GM18499 (cell line): Measurements from ENCODE around the gene FAM221B.
A peak's percentile ranks its signal among the peaks of the same experiment; 100 is the strongest.

Experiments
- ATAC-seq: cut with Tn5 transposase; IDR thresholded peaks from one replicate; pipeline ENCODE4 v1.9.1; 2021; ENCODE audit warnings: moderate number of reproducible peaks; ENCODE audit not compliant: insufficient read depth, unreplicated experiment

Gene FAM221B

DNA sequence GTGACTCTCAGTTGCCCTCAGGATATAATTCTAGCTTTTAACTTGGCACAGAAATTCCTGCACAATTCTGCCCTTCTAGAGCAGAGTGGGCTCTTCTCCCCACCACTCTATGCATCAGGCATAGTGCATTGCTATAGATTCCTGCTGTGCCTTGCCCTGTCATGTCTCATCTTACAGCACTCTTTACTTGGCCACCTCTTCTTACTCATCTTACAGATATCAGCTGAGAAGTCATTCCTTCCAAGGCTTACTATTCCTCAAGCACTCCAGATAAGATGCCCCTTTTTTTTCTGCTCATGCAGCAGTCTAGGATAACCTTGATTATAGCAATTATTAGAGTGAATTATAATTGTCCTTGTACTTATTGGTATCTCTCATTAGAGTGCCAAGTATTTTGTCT, 5.6 kb downstream of the FAM221B start:
- ATAC-seq: no peak

DNA sequence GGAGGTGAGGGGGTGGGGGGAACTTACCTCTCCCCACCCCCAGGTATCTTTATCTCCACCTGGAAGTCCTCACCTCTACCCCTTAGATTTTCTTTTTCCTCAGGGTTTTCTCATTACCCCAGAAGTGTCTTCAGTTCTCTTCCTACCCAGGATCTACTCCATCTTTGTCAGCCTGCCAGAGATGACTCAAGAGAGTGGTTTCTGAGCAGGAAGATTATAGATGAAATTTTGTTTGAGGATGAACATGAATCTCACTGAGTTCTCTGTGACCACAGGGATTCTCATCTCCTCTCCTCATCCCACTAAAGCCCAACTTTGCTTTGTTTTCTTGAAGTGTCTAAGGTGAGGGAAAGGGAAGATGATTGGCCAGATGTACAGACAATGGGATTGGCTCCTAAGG, 8.5 kb downstream of the FAM221B start:
- ATAC-seq: no peak

DNA sequence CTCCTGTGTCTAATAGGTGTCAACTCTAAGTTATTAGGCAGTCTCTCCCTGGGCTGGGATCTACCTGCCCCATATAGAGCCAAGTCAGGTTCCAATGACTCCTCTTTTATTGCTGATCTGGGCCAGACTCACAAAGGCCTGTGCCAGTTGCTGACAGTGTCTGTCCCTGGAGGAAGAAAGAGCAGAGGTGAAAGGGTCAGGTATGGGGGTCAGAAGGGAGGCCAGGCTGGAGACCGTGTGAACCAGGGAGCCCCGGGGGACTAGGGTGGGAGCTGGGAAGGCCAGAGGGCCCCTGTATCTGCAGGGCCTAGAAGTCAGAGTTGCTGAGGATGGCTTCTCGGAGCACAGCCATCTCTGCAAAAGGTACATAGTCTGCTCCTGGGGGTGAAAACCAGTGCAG, 10.2 kb downstream of the FAM221B start:
- no peak for ATAC-seq

- ATAC-seq: no peak
Observed at GRCh38 chr9:35816708-35817107, 11.8 kb downstream of the FAM221B start.

DNA sequence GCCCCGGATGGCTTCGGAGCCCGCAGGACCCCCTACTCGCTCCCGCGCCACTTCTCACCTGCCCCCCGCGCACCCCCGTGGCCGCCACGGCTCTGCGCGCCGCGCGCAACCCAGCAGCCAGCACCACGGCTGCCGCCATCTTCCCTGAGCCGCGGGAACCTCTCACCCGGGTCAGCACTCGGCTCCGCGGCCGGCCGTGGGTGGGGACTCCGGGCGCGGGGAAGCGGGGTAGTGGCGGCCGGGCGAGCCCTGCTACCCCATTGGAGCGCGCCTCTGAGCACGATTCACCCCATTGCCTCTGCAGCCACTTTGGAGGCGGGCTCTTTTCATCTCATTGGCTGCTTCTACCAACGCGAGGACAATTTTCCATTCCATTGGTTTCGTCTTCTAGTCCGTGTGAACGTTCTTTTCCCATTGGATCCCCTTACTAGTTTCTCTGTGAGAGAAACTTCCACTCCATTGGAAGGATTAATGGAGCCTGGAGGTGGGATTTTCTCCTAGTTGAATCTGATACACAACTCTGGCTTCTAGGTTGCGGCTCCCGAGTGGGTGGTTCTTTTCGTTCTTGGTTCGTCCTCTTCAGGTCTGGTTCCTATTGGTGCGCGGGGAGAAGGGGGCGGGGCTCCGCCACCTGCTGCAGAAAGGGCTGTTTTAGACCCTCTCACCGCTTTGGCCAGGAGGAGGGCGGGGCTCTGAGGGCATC, 13.5 kb downstream of the FAM221B start, which contains the start of gene HINT2:
HINT2 (minus strand) TSS at position 202 of the 703 bp plus-strand sequence; CDS start at position 139, 63 bp downstream.
- ATAC-seq: peak; percentile 46

- ATAC-seq: no peak
Observed at GRCh38 chr9:35814106-35814840, 14.3 kb downstream of the FAM221B start.

DNA sequence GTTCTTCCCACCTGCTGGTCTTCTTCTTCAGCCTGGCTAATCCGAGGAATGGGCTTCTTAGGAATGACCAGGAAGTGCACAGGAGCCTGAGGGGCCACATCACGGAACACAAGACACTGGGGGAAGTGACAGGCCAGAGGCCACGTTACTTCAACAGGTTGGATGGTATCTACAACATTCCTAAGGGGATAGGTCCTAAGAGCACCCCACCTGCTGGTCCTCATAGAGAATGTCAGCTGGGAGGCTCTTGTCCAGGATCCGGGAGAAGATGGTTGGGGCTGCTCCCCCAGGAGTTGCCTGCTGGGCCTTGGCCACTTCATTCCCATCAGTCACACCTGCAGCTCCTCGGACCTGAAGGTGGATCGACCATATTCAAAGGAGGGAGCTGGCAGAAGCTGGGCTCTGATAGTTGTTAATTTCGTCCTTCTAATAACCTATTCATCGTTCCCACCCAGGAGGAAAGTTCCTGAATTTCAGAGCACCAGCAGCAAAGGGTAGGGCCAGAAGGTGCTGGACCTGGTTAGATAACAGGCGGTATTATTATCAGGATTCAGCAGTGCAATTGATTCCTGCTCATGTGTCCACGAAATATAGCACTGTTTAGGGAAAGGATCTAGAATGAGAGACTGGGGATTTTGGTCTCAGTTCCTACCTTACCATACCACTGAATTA, 15.0 kb downstream of the FAM221B start:
- ATAC-seq: no peak

GRCh38 chr9:35812025-35812602, 16.4 kb downstream of the FAM221B start, which contains the start of gene SPAG8:
SPAG8 (minus strand) TSS chr9:35812262; CDS start chr9:35812147, 115 bp downstream.
- ATAC-seq: peak; percentile 56

GRCh38 chr9:35811381-35812024, 17.0 kb downstream of the FAM221B start:
- no peak for ATAC-seq

DNA sequence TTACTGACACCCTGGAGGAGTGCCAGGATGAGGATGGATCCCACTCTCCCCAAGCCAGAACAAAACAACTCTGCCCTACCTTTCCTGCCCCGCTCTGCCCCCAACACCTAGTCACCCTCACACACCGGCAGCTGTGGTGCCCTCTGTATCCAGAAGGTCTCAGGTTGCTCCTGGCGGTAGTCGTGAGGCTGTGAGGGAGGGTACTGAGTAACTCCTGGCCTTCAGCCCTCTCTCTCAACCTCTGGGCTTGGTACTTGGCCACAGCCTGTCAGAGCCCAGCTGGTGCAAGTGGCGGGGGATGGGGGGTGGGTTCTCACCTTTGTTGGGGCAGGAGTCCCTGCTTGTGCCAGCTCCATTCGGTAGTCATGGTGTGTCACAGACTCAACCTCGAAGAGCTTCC, 18.4 kb downstream of the FAM221B start:
- ATAC-seq: no peak

DNA sequence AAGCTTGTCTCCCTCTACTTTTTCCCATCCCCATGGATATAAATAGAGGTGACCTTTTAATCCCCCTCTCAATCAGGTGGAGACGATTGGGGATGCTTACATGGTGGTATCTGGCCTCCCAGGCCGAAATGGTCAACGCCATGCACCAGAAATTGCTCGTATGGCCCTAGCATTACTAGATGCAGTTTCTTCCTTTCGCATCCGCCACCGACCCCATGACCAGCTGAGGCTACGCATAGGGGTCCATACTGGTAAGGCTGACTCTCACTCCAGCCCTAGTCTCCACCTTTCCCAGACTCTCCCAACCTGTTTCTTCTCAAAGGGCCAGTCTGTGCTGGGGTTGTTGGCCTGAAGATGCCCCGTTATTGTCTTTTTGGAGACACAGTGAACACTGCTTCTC, 20.1 kb downstream of the FAM221B start:
- no peak for ATAC-seq

DNA sequence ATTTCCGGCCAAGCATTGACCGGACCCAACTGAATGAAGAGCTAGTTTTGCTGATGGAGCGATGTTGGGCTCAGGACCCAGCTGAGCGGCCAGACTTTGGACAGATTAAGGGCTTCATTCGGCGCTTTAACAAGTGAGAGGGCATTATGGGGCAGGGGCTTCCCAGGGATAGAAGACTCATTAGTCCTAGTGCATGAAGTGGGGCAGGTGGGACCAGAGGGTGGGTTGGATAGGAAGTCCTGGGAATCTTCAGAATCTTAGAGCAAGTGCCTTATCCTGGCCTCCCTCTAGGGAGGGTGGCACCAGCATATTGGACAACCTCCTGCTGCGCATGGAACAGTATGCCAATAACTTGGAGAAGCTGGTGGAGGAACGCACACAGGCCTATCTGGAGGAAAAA, 22.4 kb downstream of the FAM221B start:
- no peak for ATAC-seq

- no peak for ATAC-seq
Observed at GRCh38 chr9:35801328-35802128, 27.0 kb downstream of the FAM221B start.

GRCh38 chr9:35800530-35800929, 28.0 kb downstream of the FAM221B start:
- no peak for ATAC-seq

- no peak for ATAC-seq
Observed at GRCh38 chr9:35798658-35799374, 29.7 kb downstream of the FAM221B start.

GRCh38 chr9:35797311-35798109, 31.0 kb downstream of the FAM221B start:
- no peak for ATAC-seq

- ATAC-seq: no peak
Observed at GRCh38 chr9:35795695-35796094, 32.8 kb downstream of the FAM221B start.

DNA sequence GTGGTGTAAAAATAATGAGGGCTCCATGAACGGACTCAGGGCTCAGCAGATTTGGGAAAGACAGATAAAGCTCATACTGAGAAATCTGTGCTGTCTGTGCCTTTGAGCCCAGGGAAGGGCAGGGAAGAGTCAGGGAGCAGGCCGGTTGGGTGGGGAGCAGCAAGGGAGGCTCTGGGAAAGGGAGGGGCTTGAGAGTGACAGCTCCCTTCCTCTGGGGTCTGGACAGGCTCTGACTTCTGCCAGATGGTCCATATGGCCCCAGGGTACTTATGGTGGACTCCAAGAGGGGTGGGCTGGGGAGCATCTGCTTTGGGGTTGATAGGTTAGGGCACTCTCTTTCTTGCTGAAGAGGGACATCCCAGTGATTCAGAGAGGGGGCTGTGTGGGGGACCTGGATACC, 35.1 kb downstream of the FAM221B start:
- no peak for ATAC-seq
